ENCODE results near the gene GTPBP4. TPM values are rescaled to one million over a fixed set of nuclear protein-coding genes. Genes with fewer than 3 reads are reported as not detected.

GTPBP4 gene
- total RNA-seq, 1 experiment from 2014 or later: 71.4 TPM

- DNase-seq (ENCODE audit: extremely low read depth, low read depth): no peak
These were observed 23.2 kb upstream of the GTPBP4 start for GRCh38 chr10:964988-965417.

- DNase-seq (ENCODE audit: extremely low read depth, low read depth): no peak
These were observed 21.6 kb upstream of the GTPBP4 start for GRCh38 chr10:966466-967235.

GRCh38 chr10:968546-969199 lies 19.6 kb upstream of the GTPBP4 start:
- no peak for DNase-seq (ENCODE audit: extremely low read depth, low read depth)

GRCh38 chr10:969473-970150 lies 18.6 kb upstream of the GTPBP4 start:
- no peak for DNase-seq (ENCODE audit: extremely low read depth, low read depth)

- no peak for DNase-seq (ENCODE audit: extremely low read depth, low read depth)
These were observed 17.7 kb upstream of the GTPBP4 start for GRCh38 chr10:970311-971149.

- DNase-seq (ENCODE audit: extremely low read depth, low read depth): no peak
These were observed 17.1 kb upstream of the GTPBP4 start for GRCh38 chr10:971150-971542.

GRCh38 chr10:971613-972012 lies 16.6 kb upstream of the GTPBP4 start:
- no peak for DNase-seq (ENCODE audit: extremely low read depth, low read depth)

GRCh38 chr10:972763-973162 lies 15.5 kb upstream of the GTPBP4 start:
- DNase-seq (ENCODE audit: extremely low read depth, low read depth): no peak

GRCh38 chr10:974038-974784 lies 14.0 kb upstream of the GTPBP4 start:
- no peak for DNase-seq (ENCODE audit: extremely low read depth, low read depth)

- DNase-seq (ENCODE audit: extremely low read depth, low read depth): no peak
These were observed 13.5 kb upstream of the GTPBP4 start for GRCh38 chr10:974785-975074.

GRCh38 chr10:976316-976715 lies 11.9 kb upstream of the GTPBP4 start:
- no peak for DNase-seq (ENCODE audit: extremely low read depth, low read depth)

- no peak for DNase-seq (ENCODE audit: extremely low read depth, low read depth)
These were observed 9.3 kb upstream of the GTPBP4 start for GRCh38 chr10:978826-979421.

GRCh38 chr10:980468-981093 lies 7.7 kb upstream of the GTPBP4 start:
- DNase-seq (ENCODE audit: extremely low read depth, low read depth): no peak

GRCh38 chr10:983401-983800 lies 4.8 kb upstream of the GTPBP4 start:
- no peak for DNase-seq (ENCODE audit: extremely low read depth, low read depth)

- DNase-seq (ENCODE audit: extremely low read depth, low read depth): no peak
These were observed 4.1 kb upstream of the GTPBP4 start for GRCh38 chr10:983971-984655.

- DNase-seq (ENCODE audit: extremely low read depth, low read depth): no peak
These were observed 2.9 kb upstream of the GTPBP4 start for GRCh38 chr10:985361-985760.

GRCh38 chr10:986137-986825 lies 2.0 kb upstream of the GTPBP4 start:
- no peak for DNase-seq (ENCODE audit: extremely low read depth, low read depth)

- DNase-seq (ENCODE audit: extremely low read depth, low read depth): no peak
These were observed 1.2 kb upstream of the GTPBP4 start for GRCh38 chr10:986881-987619.
